T-helper 1 cell treated with Interleukin-12 subunit alpha and Interleukin-12 subunit beta and Interleukin-4 antibody, amounts not matched to agents 30 ng/mL and 1 ng/mL, for 36 hours (primary cell): ENCODE data around the gene ARMC5. TPM values are rescaled to one million over a fixed set of nuclear protein-coding genes. Genes with fewer than 3 reads are reported as not detected.

Experiments
- total RNA-seq: library from RNA; stranded (reverse); gene quantifications from 2 replicates; pipeline ENCODE4 v1.2.3, GENCODE V29; 2022

The ARMC5 gene
- total RNA-seq, 1 donor from 2014 or later: 15.2 TPM

Other genes starting within 250 kb of the ARMC5 start
- 0.12 TPM in 1 of 2 replicates, not detected in the other for gene TRIM72, start 245.4 kb upstream of the ARMC5 start, total RNA-seq
- not detected in 2 replicates for gene PYDC1, start 242.4 kb upstream of the ARMC5 start, total RNA-seq
- gene ITGAM, start 199.5 kb upstream of the ARMC5 start, total RNA-seq: 88.2 and 91.3 TPM in 2 replicates
- gene ITGAX, start 104.3 kb upstream of the ARMC5 start, total RNA-seq: 137 and 142 TPM in 2 replicates
- gene ITGAD, start 66.2 kb upstream of the ARMC5 start, total RNA-seq: 0.07 TPM in 1 of 2 replicates, not detected in the other
- not detected in 2 replicates for gene COX6A2, start 31.1 kb upstream of the ARMC5 start, total RNA-seq
- gene ZNF843, start 16.7 kb upstream of the ARMC5 start, total RNA-seq: 0.22 and 0.24 TPM in 2 replicates
- 0.56 and 0.78 TPM in 2 replicates for gene TGFB1I1, start 12.7 kb downstream of the ARMC5 start, total RNA-seq
- gene SLC5A2, start 23.6 kb downstream of the ARMC5 start, total RNA-seq: not detected in 2 replicates
- gene RUSF1, start 48.9 kb downstream of the ARMC5 start, total RNA-seq: 40.0 and 45.7 TPM in 2 replicates
- gene AHSP, start 68.4 kb downstream of the ARMC5 start, total RNA-seq: not detected in 2 replicates